Measurements from ENCODE around the gene POU1F1. TPM values are rescaled to one million over a fixed set of nuclear protein-coding genes. Genes with fewer than 3 reads are reported as not detected.
A peak's percentile ranks its signal among the peaks of the same experiment; 100 is the strongest.

POU1F1 gene
- total RNA-seq, 1 donor from 2014 or later, result not detected

DNA sequence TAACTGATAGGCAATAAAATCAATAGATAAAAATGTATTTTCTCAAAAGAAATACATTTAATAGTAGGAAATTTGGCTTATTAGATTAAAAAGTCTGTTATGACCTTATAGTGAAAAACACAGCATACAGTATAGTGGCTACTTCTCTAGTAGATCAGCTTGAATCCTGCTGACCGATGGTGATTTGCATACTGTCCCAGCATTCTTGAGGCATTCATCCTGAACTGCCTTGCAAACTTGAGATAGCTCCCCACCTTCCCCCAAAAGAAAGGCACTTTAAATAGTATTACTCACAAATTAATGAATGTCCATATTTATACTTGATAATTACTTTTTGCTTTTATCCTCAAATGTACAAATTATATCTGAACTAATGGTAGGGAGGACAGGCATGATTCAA lies 42.6 kb downstream of the POU1F1 start:
- TF ChIP-seq, protein P1, sequence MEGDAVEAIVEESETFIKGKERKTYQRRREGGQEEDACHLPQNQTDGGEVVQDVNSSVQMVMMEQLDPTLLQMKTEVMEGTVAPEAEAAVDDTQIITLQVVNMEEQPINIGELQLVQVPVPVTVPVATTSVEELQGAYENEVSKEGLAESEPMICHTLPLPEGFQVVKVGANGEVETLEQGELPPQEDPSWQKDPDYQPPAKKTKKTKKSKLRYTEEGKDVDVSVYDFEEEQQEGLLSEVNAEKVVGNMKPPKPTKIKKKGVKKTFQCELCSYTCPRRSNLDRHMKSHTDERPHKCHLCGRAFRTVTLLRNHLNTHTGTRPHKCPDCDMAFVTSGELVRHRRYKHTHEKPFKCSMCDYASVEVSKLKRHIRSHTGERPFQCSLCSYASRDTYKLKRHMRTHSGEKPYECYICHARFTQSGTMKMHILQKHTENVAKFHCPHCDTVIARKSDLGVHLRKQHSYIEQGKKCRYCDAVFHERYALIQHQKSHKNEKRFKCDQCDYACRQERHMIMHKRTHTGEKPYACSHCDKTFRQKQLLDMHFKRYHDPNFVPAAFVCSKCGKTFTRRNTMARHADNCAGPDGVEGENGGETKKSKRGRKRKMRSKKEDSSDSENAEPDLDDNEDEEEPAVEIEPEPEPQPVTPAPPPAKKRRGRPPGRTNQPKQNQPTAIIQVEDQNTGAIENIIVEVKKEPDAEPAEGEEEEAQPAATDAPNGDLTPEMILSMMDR (IDR thresholded peaks at IDR 0.05), result no peak
- peaks cover 14% of the 10 kb centered on the region for H3K4me1 ChIP-seq
- intact Hi-C loops (cut with DNase I), result no loop called here
- no peaks in the 10 kb centered on the region for H3K27me3 ChIP-seq
- H3K4me3 ChIP-seq, result no peak overlapping the region
- DNase-seq (no peak), ATAC-seq (no peak)
- H3K27ac ChIP-seq, result no peak overlapping the region
- no peaks in the 10 kb centered on the region for H3K36me3 ChIP-seq
- no peaks in the 10 kb centered on the region for H3K9me3 ChIP-seq

DNA sequence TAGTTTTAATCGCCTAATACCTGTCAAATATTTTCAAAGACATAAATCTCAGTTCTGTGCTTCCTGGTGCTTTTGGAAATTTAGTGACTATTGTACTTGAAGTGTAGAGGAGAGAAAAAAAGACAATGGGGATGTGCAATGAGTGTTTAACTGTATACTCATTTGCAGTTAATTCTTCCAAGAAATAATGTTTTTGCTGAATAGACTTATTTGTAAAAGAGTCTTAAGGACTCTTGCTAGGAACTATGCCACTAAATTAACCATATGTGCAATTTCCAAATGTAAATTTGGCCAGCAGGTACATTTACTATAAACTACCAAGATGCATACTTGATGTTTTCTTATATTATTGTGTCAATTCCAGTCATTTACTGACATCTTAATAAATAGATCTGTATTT lies 47.3 kb downstream of the POU1F1 start:
- Histone ChIP-seq H3K36me3 (no peaks in the 10 kb centered on the region), H3K27ac (no peak overlapping the region), H3K27me3 (no peaks in the 10 kb centered on the region), H3K9me3 (no peaks in the 10 kb centered on the region), H3K4me3 (peak overlapping the region; percentile 92), H3K4me1 (peaks cover 25% of the 10 kb centered on the region)
- ATAC-seq (no peak), DNase-seq (no peak)
- intact Hi-C loops (cut with DNase I), result no loop called here
- TF ChIP-seq, protein P1 (IDR thresholded peaks at IDR 0.05), result no peak

DNA sequence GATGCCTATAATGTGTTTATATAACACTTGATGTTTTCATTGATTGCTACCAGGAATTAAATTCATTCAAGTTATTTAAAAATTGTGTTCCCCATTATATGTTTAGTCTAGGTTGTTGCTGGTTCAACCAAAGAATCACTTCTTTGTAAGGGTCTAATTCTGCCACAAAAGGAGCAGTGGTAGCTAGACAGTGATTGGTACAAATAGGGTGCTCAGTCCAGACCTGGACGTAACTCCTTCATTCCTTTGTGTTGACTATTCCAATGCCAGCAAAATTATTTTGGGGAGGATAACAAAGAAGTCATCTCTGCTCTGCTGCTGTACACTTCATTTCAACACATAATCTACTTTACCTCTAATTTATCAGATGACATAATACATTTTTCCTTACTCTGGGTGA lies 48.1 kb downstream of the POU1F1 start:
- no peak for ATAC-seq
- peak overlapping the region; percentile 96 for H3K27ac ChIP-seq
- DNase-seq, result no peak
- H3K4me3 ChIP-seq, result peak overlapping the region; percentile 92
- H3K36me3 ChIP-seq, result no peaks in the 10 kb centered on the region
- intact Hi-C loops (cut with DNase I), result no loop called here
- H3K27me3 ChIP-seq, result no peaks in the 10 kb centered on the region
- no peaks in the 10 kb centered on the region for H3K9me3 ChIP-seq
- TF ChIP-seq, protein P1 (IDR thresholded peaks at IDR 0.05), result no peak
- peaks cover 25% of the 10 kb centered on the region for H3K4me1 ChIP-seq

DNA sequence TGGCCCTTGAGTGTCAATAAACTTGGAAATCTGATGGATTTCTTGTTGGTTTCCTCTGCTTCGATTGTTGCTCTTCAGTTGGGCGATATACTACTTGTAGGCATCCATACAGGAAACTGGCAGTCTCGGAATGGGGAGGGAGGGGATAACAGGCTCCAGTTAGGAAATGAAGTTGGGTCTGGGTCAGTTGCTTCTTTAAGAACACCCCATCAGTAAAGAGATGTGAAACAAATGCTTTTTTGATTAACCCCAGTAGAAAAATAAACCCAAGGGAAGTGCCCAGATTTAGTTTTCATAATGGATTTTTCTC lies 48.6 kb downstream of the POU1F1 start:
- Histone ChIP-seq H3K36me3 (no peaks in the 10 kb centered on the region), H3K4me1 (peaks cover 25% of the 10 kb centered on the region), H3K4me3 (peak overlapping the region; percentile 92), H3K27me3 (no peaks in the 10 kb centered on the region), H3K27ac (peak overlapping the region; percentile 96), H3K9me3 (no peaks in the 10 kb centered on the region)
- DNase-seq (no peak), ATAC-seq (no peak)
- intact Hi-C loops (cut with DNase I), result no loop called here
- TF ChIP-seq, protein P1 (IDR thresholded peaks at IDR 0.05), result no peak

DNA sequence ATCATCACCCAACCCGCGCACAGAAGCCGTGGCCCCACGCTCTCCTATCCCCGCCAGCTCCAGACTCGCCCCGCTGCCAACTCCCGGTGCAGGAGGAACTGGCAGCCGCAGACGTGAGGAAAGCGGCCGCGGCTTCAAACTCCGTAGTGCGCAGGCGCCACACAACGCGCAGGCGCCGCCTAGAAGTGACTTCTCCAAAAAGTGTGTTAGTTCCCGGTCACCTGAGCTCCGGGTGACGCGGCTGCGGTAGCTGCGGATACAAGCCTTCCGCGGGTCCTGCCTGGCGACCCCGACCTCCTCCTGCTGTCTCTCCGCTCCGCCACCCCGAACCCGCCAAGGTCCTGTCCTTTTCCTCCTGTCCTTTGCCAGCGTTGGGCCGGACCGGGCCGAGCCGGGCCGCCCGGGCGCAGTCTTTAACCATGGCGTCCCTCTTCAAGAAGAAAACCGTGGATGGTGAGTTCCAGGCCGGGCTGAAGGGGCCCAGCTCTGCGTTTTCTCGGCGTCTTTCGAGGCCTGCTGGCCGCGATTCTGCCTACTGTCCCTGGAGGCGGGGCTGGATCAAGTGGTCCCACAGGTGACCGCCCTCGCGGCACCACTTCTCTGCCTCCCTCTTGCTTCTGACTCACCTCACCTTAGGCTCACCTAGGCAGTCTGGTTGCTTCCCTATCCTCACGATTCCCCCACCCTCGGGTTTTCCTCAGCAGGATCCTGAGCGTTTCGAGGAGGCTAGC lies 49.1 kb downstream of the POU1F1 start, which contains the start of gene CHMP2B:
Gene CHMP2B (plus strand): TSS at position 206 of the 731 bp plus-strand sequence. CDS start 214 bp downstream, at position 420.
- H3K4me1 ChIP-seq, result peaks cover 25% of the 10 kb centered on the region
- ATAC-seq (peak; percentile 95), DNase-seq (peak; percentile 96)
- peak within 1 kb of the TSS; percentile 92 for H3K4me3 ChIP-seq
- TF ChIP-seq, protein P1 (IDR thresholded peaks at IDR 0.05), result no peak
- H3K27ac ChIP-seq, result peak within 1 kb of the TSS; percentile 96
- intact Hi-C loops (cut with DNase I), result no loop called here
- H3K9me3 ChIP-seq, result no peaks in the 10 kb centered on the region
- H3K27me3 ChIP-seq, result no peaks in the 10 kb centered on the region
- no peaks in the 10 kb centered on the region for H3K36me3 ChIP-seq

Measured in upper lobe of right lung (tissue), 1 donor.